ENCODE measurements around the gene CBLN3.
"Not testable (repeated sequence)": the region's sequence is repeated elsewhere in the genome, so short reads cannot be mapped to it uniquely, and the experiment has no call there.

The CBLN3 gene

GRCh38 chr14:24399999-24400718 lies 29.3 kb downstream of the CBLN3 start:
- FAIRE-seq, result no peak

GRCh38 chr14:24399447-24399822 lies 30.0 kb downstream of the CBLN3 start:
- no peak for FAIRE-seq

GRCh38 chr14:24398653-24399446 lies 30.6 kb downstream of the CBLN3 start, which contains the start of gene NYNRIN:
TSS of gene NYNRIN (plus strand) at chr14:24399003. CDS start at chr14:24399247, 244 bp downstream.
- FAIRE-seq, result no peak

DNA sequence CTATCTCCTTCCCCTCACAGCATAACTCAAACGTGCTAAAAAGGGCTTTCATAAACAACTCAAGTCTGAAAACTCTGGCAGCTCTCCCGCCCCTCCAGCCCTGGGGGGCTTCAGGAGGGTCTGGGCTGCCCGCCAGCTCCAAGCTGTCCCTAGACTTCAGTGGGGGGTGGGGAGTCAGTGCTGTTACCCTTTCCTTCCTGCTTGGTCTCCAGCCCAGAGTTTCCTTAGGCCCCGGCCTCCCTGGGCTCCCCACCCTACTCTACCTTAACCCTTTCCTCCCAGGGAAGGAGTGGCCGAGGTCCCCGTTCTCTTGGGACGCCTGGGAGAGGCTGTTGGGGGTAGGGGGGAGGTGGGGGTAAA lies 31.2 kb downstream of the CBLN3 start:
- FAIRE-seq, result no peak

DNA sequence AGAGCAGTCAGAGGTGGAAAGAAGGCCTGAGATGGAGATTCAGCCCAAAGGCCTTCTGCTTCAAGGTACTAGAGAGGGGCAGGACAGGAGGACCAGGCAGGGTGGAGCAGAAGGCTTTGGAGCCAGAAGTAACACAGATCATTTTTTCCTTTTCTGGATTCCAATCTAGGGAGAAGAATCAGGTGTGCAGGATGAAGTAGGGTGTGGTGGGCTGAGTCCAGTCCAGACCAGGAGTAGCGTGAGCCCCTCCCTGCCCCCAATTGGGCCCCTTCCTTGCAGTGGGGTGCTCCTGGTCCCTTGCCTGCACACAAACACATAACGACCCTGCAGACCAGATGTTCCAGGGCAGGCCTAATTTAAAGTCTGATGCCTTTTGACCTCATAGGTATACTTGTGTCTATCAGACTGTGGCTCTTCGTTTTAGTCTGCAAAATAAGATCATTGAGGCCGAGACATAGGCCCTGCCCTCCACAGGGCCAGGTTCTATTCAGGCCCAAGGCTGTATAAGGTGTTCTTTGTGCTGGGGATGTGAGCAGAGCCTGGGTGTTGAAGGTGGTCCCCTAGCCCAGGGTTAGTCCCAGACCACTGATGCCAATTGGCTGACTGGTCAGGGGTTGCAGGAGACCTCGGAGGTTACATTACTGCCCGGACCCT lies 31.7 kb downstream of the CBLN3 start:
- FAIRE-seq, result no peak

- no peak for FAIRE-seq
Measured at GRCh38 chr14:24395609-24396582, 33.6 kb downstream of the CBLN3 start.

- FAIRE-seq, result no peak
Measured at GRCh38 chr14:24394275-24394674, 35.2 kb downstream of the CBLN3 start.

DNA sequence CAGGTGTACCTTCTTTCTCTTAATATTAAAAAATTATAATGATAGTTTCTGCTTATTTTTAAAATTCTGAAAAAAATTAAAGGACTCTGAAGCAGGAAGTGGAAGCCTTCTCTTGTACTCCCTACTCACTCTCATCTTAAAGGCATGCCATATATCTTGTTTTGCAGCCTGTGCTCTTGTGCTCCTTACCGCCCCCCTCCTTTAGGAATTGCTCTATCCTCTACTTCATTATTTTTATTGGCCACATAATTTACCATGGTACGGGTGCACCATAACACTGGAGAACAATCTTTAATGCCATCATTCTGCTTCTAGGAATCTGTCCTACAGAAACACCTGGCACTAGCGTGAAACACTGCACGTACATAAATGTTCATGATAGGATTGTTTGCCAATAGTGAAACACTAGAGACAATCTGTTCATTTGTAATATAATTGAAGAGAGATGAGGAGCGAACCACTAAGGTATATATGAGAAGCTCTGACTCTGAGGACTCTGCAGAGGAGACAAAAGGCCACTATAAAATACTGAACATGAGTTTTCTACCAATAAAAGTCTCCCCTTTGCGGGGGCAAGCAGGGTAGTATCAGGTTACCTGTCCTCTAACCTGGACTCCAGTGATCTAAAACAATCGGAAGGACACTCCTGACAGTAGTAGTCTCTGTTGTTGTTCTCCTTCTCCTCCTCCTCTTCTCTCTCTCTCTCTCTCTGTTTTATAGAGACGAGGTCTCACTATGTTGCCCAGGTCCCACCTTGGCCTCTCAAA lies 37.0 kb downstream of the CBLN3 start:
- FAIRE-seq, result no peak

DNA sequence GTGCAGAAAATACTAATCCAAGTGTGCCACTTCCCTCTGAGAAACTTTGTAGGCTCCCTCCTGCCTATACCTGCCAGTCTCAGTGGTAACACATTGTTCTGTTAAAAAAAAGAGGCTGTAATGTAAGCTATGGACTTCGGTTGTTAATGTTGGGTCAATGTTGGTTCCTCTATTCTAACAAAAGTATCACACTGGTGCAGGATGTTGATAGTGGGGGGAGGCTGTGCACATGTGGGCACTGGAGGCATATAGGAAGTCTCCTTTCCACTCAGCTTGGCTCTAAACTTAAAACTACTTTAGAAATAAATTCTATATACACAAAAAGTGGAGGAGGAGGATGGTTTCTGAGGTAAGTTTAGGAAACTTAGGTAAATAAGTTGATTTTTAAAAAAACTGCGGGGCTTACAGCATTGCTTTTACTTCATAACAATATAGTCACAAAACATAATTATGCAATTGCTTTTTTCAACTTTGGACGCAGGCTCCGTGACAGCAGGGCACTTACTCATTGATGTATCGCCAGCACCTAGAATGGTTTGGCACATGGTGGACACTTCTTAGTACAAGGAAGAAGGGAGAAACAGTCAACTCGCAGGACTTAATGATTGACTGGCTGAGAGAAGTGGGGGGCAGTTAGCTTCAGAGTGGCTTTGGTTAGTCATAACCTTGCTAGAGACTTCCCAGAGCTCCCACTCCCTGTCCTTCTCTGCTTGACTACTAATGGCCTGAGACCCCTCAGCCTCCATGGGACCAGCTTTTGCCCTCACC lies 38.6 kb downstream of the CBLN3 start:
- no peak for FAIRE-seq

GRCh38 chr14:24389226-24389848 lies 40.1 kb downstream of the CBLN3 start:
- FAIRE-seq, result no peak

DNA sequence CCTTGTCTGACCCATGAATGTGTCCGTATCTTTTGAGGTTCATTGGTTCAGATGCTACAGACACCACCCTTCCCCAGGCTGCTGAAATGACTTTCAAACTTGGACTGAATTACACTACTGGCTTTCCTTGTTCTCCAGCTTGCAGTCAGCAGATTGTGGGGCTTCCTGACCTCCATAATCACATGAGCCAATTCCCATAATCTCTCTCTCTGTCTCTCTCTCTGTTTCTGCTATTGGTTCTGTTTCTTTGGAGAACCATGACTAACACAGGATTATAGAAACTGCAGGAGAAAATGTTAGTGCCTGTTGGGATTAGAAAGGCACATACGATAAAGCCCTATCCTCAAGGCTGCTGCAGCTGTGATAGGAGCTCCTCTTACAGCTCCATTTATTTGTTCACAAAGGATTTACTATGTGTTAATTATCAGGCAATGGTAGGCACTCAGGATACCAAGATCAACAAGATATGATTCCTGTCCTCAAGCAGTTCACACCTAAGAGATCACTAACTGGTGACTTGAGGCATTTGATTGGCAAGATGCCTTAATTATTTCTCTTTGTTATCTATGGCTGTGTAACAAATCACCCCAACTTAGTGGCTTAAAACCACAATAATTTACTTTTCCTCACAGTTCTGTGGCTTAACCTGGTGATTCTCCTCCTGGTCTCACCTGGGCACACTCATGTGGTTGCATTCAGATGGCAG lies 40.8 kb downstream of the CBLN3 start:
- no peak for FAIRE-seq

GRCh38 chr14:24387579-24387978 lies 41.9 kb downstream of the CBLN3 start:
- not testable (repeated sequence) for FAIRE-seq

DNA sequence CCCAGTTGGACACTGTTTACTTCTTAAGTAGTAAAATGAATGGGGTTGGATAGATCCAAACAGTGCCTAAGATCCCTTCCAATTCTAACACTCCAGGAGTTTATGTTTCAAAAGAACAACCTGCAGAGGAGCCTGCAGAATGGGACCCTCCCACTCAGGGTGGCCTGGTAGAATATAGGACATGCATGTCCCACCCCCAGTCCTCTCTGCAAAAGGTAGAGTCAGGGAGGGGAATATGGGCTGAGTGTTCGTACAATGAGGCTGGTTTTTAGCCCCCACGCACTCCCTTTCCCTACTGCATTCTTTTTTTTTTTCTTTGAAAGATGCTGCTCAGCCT lies 42.5 kb downstream of the CBLN3 start:
- FAIRE-seq, result no peak

DNA sequence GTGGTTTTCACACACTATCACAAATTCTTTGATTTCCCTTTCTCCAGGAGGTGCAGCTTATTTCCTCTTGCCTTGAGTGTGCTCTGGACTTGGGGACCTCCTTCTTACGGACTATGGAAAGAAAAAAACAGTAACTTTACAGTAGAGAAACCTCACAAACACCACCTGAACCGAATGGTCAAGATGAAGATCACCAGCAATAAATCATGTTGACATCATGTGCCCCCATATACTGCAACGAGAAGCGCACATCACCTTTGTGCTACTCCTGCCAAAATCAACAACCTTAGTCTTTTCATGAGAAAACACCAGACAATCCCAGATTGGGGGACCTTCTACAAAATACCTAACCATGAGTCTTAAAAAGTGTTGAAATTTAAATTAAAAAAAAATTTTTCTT lies 43.9 kb downstream of the CBLN3 start:
- no peak for FAIRE-seq

DNA sequence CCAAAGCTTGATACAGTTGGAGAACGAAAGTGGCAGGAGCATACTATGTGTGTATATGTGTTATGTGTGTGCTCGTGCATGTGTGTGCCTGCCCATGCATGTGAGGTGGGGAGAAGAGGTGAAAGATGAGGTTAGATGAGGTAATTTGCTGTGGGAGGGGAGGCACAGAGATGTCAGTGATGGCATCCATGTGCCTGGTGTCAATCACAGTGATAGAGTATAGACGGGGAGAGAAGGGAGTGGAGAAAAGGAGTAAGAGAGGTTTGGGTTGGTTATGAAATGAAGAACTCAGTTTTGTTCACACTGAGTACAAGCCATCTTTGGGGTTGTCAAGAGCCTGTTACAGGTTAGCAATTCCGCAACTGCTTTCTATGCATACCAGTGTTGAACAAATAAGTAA lies 45.3 kb downstream of the CBLN3 start:
- no peak for FAIRE-seq

- FAIRE-seq, result no peak
Measured at GRCh38 chr14:24382064-24382371, 47.5 kb downstream of the CBLN3 start.

DNA sequence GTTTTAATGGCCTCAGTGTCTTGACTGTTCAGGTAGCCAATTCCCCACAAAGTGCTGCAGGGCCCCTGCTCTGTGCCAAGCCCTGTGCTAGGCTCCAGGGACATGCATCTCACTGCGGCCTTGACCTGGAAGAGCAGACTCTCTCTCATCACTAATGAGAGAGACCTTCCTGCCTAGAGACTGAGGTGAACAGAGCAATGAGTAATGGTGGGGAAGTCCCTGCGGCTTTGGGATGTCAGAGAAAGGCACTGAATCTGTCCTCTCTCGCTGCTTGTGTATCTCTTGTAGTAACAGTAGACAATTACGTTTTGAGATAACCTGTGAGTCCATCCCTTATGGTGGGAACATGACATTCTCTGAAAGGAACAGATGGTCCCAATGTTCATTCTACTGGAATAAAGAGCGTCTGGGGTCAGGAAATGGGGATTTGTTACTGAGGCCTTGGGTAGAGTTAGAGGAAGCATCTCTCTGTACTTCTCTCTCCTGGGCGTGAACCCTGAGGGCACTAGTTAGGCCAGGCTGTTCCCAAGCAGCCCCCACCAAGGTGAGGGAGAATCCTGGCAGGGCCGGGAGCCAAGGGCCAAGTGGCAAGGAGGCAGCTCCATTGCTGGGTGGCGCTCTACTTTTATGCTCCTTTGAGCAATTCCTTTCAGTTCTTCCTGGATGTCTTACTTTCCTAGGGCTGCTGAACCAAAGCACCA lies 48.0 kb downstream of the CBLN3 start:
- FAIRE-seq, result no peak

DNA sequence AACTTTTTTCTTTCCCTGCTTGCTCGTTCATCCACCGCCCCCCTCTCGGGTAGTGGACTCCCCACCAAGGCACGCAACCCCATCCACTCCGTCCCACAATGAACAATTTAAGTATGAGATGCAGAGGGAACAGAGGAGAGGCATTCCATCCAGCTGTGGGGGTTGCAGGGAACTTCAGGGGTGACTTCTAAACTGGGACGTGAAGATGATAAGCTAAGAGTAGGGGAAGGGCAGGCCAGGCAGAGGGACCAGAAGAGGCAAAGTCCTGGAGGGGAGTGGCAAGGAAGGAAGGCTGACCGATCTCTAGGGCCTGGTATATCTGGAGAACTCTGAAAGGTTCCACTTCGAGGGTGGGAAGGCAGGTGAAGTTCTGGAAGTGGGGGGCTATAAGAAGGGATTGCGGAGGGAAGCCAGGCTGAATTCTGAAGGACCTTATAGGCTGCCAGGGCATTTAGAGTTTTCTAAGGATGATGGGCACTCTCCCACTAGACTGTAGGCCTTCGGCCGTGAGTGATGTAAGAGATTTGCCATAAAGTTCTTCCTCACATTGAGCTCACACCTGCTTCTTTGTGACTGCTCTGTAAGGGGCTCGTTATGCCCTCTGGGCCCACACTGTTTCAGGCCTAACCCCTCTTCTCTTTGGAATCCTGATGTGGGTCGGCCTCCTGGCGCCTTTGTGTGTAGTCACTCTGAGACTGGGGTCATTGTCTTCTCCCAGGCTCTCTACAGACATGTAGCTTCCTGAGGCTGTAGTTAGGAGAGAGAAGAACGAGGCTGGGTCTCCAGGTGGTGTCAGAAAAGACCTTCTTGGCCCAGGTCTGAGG lies 49.3 kb downstream of the CBLN3 start:
- no peak for FAIRE-seq

Measured in endometrium (tissue), 2 donors.